NCI-H748 (cell line): ENCODE measurements around the gene MKX.
A peak's percentile ranks its signal among the peaks of the same experiment; 100 is the strongest.
"Not testable (repeated sequence)": the region's sequence is repeated elsewhere in the genome, so short reads cannot be mapped to it uniquely, and the experiment has no call there.

ENCODE experiments used
- DNase-seq: peaks from one replicate; lab custom pipeline; 2025; ENCODE audit not compliant: unreplicated experiment; lab: John Stamatoyannopoulos, UW

Gene MKX

DNA sequence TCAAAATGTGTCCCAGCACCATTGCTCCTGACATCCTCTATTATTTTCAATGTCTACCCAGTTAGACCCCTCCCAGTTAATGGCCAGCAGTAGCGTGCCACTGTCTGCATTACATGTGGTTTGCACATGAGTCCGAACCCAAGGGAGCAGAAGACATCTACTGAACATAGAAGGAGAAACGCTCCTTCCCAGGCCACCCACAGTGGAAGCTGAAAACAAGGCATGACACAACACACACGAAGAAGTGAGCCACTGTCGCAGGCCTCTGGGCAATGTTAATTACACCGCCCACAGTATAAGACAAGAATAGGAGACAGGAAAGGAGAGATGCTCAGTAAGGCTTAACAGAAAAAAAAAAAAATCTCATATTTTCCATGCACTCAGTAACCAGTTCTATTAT is 50.5 kb downstream of the MKX start:
- DNase-seq = no peak

DNA sequence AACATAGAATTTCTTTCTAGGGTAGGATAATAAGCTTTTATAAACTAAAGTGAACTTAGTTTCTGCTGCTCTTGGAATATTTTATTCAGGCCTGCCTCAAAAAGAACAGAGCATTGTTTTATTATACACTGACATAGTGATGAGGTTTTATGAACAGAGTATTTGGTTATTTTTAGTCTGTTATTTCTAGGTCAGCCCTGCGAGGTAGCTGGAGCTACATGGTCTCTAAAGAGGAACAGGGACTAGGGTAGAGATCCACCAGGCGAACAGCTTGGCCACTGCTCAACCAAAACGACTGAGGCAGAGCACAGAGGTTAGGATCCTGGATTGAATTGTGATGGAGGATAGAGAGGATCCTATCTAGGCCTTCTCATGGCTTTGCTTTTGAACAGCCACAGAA is 53.0 kb downstream of the MKX start:
- DNase-seq = no peak

DNA sequence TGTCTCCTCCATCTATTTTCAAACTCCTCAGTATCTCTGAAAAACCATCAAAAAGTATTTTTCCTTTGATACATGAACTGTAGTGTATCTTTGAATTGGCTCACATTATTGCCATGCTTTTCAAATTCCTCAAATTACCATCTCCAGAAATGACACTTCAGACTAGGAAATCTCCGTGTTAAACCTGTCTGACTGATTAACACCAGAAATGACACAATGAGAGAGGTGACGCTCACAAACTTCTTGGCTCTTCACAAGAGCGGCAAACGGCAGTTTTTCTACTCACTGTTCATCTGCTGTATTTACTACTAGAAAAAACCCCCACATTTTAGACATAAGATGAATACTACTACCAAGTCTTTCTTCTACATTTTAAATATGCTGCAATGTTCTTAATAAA is 56.6 kb downstream of the MKX start:
- no peak for DNase-seq

DNA sequence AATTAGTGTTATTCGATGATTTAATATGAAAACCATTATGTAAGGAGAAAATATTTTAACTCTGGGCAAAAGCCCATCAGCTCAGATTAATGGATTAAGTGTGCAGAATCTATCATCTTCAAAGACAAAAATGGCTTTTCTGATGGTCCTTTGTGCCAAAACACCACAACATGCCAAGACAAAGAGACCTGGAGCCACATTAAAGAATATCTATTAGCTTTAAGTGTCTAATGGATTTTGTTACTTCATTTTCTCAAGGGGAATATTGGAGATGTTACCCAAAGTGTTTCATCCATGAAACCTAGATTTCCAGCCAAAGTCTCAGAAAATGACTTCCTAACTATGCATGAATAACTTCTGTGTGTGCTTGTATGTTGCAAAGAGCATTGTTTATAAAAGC is 57.3 kb downstream of the MKX start:
- no peak for DNase-seq

DNA sequence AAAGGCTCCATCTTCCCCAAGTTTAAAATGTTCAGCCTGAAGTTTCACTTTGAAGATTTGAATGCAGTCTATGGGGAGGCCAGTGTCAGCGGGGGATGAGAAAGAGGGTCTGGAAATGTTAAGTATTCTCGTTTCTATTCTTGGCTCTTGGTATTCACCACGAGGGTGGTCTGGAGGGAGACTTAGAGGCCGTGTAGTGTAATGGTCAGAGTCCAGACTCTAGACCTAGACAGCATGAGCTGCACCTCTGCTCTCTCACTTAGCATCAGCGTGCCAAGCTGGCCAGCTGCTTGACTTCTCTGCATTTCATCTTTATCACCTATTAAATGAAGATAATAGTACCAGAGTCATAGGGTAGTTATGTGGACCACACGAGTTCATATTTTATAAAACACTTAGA is 57.9 kb downstream of the MKX start:
- DNase-seq = no peak

DNA sequence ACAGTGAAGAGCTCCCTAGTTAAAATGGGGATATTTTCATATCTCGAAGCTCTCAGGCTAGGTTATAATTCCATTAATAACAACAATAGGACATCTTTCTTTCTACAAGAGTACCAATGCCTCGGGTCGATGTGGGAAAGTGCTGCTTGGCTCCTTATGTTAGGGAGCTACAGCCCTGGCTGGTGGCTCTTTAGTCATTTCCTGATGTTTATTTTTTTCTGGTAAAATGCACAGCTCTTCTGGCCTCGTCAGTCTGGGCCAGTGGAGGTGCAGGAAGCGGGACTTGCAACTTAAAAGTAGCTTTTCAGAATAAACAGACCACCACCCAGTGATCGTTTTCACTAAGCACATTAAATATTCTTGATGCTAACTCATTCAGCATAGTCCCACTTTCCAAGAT is 58.3 kb downstream of the MKX start:
- no peak for DNase-seq

DNA sequence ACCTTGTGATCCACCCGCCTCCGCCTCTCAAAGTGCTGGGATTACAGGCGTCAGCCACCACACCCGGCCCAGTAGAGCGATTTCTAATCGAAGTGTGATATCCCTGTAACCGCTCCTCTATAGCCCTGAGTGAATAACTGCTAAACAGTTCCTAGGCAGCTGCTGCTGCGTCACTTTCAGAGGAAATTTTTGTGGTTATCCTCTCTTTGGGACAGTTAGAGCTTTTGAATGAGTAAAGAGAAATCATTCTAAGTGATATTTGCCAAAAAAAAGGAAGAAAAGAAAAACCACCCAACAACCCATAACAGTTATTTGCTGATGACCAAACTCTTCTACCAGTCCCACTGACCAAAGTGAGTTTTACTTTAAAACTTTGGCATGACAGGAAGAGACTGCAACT is 59.9 kb downstream of the MKX start:
- no peak for DNase-seq

DNA sequence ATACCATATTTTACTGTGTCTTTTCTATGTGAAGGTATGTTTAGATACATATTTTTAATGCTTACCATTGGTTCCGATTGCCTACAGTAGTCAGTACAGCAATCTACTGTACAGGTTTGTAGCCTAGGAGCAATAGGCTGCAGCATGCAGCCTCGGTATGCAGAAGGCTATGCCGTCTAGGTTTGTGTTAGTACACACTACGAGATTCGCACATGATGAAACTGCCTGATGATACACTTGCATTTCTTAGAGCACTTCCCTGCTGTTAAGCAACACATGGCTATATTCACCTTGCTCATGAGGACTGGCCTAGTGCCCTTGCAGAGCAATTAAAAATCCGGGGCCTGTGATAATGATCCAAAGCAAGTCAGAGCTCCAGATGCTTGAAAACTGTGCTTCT is 62.4 kb downstream of the MKX start:
- DNase-seq = no peak

DNA sequence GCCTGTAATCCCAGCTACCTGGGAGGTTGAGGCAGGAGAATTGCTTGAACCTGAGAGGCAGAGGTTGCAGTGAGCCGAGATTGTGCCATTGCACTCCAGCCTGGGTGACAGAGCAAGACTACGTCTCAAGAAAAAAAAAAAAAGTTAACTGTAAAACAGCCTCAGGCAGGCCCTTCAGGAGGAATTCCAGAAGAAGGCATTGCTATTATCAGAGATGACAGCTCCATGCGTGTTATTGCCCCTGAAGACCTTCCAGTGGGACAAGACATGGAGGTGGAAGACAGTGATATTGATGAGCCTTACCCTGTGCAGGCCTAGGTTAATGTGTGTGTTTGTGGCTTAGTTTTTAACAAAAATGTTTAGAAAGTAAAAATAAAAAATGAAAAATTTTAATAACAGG is 63.8 kb downstream of the MKX start:
- DNase-seq = not testable (repeated sequence)

DNA sequence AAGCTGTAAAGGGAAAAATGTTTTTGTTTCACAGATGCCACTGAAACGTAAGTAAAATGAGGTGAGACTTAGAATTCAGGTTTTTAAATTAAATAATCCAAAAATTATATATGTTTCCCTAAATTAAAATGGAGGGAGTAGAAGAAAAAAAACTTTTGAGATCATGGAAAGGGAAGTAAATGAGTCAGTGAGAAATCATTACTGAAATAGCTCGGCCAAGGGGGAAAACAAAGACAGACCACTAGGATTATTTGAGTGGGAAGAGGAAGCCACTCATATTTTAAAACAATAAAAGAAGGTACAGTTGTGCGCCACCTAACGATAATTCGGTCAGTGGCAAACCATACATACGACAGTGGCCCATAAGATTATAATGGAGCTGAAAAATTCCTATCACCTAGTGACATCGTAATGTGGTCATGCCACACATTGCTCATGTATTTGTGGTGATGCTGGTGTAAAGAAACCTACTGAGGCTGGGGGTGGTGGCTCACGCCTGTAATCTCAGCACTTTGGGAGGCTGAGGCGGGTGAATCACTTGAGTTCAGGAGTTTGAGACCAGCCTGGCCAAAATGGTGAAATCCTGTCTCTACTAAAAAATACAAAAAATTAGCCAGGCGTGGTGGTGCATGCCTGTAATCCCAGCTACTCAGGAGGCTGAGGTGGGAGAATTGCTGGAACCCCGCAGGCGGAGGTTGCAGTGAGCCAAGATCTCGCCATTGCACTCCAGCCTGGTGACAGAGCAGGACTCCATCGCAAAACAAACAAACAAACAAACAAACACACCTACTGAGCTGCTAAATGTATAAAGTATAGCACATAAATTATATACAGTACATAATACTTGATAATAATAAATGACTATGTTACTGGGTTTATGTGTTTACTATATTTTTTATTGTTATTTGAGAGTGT is 64.7 kb downstream of the MKX start:
- DNase-seq = peak; percentile 0

DNA sequence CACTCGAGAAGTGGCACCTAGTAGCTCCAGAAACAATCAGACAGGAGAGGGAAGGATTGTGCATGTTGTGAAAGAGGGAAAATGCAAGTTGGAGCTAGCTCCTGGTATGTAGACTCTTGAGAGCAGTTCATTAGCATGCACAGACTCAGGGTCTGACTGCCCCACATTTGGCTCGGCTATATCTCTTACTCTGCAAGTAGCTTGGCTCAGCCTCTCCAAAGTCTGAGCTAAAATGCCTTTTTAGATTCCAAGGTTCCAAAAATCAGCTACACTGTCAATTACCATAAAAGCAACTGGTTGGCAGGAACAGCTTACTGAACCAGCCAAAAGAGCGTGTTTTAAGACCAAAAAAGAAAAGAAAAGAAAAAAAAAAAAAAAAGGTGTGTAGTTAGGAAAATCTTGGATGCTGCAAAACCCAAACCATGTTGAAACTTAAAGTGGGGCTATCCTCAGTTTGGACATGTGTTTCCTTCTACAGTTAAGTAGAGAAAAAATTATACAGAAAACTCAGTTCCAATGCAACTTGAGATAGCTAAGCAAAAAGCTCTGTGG is 65.5 kb downstream of the MKX start:
- DNase-seq = no peak

DNA sequence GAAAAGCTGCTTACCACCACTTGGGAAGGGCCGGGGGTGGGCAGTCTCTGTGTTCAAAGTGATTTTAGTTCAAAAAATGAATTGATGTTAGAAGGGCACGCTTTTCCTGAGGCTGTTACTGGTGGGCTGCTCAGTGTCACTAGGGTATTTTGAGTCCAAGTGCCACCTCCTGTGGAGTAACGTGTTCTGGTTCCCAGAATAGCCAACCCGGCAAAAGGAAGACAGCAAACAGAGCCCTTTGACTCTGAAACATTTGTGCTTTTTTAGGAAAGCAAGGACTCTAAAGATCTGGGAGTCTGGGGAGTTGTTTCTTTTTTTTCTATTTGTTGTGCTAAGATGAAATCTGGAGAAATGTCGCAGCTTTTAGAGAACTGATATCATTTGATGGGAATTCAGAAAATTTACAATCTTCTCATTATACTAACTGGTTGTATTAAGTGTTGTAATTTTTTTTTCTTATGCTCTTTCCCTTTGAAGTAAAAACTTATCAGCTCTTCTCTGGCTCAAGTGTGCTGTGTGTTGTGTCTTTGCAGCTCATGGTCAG is 66.2 kb downstream of the MKX start:
- DNase-seq = no peak

DNA sequence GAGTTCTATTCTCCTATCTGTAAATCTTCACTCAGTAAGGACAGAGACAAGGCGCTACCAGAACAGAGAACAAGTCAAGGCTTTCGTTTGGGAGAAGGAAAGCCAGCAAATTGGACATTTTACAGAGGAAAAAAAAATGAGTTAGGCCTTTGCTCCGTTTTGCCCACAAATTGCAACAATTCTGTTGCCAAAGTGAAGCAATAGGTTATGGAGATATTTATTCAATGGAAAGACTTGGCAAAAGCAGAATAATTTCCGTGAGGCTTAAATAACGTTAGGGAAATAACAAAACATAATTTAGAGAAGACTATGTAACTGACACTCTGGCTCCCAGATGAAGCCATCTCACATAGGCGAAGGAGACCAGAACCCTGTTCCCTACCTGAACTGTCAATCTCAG is 67.5 kb downstream of the MKX start:
- DNase-seq = no peak

DNA sequence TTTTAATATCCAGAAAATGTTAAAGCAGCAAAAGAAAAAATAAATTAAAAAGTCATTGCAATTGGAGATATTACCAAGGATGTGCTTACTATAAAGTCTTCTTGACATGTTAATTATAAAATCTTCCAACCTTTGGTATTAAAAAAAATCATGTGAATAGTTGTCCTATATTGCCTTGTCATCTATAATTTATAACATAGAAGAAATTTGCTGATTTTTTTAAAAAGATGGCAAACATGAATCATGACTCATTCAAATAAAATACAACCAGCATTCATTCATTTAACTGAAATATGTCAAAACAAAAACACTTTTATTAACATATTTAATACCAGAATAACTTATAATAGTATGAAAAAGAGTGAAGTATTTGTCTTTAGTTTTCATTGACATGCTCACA is 72.6 kb downstream of the MKX start:
- no peak for DNase-seq

DNA sequence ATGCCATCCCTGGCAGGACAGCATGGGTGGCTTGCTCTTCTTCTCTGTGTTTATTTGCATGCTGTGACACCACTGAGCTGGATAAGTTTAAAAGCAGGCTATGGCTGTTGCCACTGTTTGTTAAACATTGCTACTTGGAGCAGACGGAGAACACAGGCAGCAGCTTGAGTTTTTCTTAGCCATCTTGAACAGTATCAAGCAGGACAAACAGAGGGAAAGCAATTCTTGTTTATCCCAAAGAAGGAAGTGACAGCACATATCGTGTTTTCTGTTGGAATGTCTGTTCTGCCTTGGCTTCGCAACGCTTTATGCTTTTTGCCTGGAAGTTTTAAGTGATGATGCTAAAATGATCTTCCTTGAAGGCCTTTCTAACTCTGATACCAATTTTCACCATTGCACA is 73.8 kb downstream of the MKX start:
- no peak for DNase-seq

DNA sequence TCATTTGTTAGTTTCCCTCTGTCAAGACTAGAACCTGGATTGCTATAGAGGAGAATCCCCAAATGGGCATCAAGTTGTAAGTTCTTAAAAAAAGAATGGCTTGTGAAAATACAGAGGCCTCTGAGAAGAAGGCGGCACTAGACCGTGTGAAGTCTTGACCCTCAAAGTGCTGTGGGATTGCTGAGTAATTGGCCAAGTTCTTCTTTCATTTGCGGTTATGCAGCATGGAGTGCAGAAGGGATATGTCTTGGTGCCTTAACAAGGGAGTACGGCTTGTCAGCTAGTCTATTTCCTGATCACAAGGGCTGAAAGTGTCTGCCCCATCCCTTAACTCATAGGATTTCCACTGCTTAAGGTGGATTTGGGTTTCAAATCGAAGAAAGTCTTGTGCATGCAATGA is 81.2 kb downstream of the MKX start:
- no peak for DNase-seq

DNA sequence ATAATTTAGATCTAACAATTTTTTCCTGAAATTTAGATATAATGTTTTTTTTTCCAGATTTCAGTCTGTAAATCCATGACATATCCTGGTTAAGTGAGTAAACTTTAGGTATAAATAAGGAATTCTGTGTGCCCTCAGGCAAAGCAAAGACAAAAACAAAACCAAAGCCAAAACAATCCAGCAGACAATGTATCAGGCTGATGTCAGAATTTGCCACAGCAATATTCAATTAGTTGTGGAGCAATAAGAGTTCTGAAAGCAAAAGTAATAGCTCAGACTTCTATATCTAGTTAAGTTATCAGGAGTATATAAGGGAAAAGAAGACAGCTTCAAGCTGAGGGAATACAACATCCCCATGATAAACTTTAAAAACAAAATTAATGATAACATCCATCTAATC is 82.0 kb downstream of the MKX start:
- no peak for DNase-seq

DNA sequence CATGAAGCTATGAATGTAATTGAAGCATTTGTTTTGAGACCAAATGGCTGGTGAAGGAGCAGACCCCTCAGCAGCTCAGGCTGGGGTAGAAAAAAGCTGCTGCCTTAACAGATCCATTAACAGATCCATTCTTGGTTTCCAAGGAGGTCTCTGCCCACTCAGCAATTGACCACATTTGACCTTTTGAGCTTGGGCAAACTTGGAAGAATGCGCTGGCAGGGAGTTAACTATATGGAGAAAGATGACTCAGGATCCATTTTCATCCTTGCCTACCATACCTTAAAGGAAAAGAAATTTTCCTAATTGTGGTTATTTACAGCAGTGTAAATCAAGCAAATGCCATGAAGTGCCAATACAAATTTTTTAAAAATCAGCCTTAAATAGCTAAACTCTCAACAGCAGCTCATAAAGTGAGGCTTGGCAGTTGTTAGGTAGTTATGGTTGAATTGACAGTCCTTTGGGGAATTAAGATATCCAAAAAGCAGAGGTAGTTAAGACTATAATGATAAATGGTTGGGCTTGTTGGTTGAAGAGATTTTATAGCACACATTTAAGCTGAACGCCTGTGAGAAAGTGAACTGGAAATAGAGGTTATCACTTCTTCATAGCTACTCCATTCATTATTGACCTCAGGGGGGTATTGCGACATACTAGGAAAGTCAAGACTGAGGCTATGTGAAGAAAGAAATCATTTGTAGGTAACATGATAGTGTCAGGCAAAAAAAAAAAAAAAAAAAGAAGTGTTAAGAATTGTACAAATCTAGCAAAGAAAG is 83.9 kb downstream of the MKX start:
- DNase-seq = no peak

DNA sequence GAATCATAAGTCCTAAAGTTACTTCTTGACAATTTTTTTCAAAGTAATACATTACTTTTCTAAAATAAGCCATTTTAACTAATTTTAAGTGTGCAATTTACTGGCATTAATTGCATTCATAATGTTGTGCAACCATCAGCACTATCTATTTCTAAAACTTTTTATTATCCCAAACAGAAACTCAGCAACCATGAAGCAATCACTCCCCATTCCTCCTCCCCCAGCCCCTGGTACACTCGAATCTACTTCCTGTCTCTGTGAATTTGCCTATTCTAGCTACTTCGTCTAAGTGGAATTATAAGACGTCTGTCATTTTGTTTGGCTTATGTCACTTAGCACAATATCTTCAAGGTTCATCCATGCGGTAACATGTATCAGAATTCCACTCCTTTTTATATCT is 84.9 kb downstream of the MKX start:
- DNase-seq = no peak

DNA sequence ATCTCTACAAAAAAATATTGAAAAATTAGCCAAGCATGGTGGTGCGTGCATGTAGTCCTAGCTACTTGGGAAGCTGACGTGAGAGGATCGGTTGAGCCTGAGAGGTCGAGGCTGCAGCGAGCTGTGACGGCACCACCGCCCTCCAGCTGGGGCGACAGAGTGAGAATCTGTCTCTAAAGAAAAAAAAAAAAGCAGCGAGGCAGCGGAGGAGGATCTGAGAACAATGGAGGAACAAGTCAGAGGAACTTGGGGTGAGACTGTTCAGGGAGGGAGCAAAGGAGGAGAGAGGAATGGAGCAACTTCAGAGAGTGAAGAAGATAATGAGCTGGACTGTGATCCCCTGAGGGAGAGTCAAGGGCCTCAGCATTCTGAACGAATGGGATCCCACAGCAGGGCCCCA is 85.4 kb downstream of the MKX start:
- DNase-seq = no peak

DNA sequence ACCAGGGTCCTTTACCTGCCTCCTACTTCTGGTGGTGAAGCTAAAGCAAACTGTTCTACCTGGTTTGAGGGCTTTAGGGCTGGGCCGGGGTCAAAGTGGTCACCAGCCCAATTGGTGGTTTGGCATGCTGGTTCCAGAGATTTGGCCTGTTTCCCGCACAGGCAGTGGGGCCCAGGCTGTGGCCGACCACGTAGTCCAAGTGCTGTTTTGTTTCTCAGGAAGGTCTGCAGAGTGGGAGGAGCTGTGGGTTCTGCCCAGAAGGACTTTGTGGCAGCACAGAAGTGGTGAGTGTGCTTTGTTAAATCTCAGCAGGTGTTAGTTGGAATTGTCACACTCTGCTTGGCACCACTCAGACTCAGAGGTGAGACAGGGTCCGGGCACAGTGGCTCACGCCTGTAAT is 85.8 kb downstream of the MKX start:
- no peak for DNase-seq

DNA sequence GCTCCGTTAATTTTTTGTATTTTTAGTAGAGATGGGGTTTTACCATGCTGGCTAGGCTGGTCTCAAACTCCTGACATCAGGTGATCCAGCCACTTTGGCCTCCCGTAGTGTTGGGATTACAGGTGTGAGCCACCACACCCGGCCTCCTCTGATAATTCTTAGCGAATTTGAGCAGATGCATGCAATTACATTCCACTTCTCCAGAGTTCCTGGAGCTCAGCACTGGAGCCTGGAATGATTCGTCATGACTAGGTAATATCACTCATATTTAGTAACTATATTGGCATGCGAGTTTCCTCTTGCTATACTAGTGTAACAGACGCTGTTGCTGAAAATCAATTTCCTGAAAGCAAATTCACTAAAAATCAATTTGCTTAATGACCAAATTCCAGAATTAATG is 86.8 kb downstream of the MKX start:
- DNase-seq = no peak
